GM21423 (cell line): Measurements from ENCODE around the gene SVEP1.
"Not testable (repeated sequence)": the region's sequence is repeated elsewhere in the genome, so short reads cannot be mapped to it uniquely, and the experiment has no call there.

ENCODE experiments used
- ATAC-seq: cut with Tn5 transposase; IDR thresholded peaks from one replicate; pipeline ENCODE4 v1.9.1; 2021; ENCODE audit warnings: mild to moderate bottlenecking, moderate library complexity; ENCODE audit not compliant: unreplicated experiment

Gene SVEP1

GRCh38 chr9:110579862-110580219, 300 bp upstream of the SVEP1 start:
- no peak for ATAC-seq

DNA sequence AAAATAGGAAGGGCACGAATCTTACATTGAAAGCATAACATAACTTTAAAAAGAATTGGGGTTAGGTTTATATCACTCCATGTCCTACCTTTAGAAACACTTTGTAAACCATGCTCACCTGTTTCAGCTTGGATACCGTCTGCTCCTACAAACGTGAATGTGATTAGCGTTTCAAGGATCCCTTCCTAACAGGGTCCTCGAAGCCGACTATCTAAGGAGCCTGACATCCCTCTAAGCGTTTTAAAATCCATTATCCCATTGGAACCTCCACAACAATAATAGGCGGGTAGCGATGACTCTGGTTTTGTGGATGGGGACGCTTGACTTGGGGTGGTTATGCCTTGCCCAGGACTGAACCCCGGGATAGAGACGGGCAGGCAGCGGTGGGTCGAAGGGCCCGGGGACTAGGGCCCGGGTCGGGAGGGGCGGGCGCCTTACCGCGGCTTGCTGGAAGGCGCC, 937 bp downstream of the SVEP1 start:
- ATAC-seq, result no peak

GRCh38 chr9:110575945-110576344, 3.6 kb downstream of the SVEP1 start:
- ATAC-seq, result no peak

DNA sequence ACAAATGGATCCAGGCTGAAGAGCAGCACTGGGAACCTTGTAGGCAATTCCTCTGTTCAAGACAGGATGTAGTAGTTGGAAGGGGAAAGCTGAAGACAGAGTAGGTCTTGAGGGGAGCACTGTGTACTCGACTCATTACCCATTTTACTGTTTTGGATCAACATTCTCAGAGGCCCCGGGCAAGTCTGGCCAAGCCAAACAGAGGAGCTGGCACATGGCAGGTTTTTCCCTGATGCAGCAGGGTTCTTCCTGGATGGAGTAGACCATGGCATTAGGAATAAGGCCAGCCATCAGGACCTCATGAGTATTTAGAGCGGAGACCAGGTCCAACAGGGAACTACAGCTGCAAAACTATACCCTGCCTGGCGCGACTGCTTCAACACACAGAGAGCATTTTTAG, 4.4 kb downstream of the SVEP1 start:
- ATAC-seq, result no peak

DNA sequence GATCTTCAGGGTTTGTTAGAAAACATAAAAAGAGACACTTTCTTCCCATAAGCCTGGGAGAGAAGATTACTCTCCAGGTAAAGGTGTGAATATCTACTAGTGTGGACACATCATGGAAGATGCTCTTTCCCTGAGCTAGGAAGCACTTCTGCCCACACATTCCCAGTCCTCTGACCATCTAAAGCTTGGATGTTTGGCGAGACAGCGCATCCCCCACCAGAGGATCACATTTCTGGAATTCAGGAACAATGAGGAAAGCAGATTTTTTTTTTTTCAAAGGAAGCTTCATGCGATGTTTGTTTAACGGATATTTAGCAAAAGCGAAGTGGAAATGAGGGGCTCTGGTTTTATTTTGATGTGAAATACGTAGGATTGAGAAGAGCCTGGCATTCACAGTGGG, 6.2 kb downstream of the SVEP1 start:
- ATAC-seq, result no peak

DNA sequence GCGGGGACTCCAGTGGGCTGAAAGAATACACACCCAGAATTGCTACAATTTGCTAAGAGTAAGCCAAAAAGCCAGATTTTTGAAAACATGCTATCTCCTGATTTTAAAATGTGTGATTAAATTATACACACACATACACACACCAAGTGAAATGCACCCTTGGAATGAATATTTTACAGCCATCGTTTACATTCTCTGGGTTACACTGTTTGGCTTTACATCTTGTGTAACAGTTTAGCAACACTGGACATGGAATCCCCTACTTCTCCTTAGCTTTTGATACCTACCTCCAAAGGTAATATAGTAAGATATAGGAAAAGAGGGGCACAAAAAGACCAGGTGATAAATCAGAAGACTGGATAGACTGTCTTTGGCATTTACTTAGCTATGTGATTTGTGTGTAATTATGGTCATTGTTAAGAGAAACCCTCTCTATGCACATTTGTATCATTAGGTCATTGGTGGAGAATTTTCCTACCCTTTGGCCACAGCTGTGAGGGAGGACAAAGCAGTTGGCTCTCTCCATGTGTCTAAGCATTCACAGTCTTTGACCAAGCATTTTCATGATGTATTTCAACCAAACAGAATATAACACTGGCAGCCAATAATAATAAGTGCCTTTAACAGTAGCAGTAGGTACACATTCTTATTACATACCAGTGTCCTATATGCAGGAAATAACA, 7.6 kb downstream of the SVEP1 start:
- ATAC-seq, result no peak

DNA sequence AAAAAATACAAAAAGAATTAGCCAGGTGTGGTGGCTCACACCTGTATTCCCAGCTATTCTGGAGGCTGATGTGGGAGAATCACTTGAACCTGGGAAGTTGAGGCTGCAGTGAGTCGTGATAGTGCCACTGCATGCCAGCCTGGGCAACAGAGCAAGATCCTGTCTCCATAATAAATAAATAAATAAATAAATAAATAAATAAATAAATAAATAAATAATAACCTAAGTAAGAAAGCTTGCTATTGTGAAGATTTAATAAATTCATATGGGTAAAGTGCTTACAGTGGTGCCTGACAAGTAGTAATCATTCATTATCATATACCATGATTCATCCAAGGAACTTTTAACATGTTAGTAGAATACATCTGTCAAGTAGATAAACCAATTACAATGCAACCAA, 13.4 kb downstream of the SVEP1 start:
- ATAC-seq, result no peak

DNA sequence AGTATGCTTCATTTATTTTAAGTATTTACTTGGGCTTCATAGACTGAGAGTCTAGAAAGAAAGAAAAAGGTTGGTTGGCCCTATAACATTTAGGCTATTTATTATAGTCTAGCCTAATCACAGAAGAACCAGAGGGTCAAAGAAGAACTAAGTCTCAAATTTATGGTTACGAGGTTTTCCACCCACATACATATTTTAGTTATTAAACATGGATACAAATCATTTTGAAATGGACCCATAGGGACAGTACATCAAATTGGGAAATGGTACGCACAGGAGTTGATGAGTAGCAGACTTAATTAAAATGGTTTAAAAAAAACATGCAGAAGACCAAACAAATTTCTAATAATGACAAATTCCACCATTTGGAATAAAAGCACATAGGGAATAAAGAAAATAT, 17.7 kb downstream of the SVEP1 start:
- no peak for ATAC-seq

GRCh38 chr9:110559869-110560268, 19.7 kb downstream of the SVEP1 start:
- ATAC-seq, result no peak

- ATAC-seq, result no peak
Observed at GRCh38 chr9:110555551-110556331, 23.8 kb downstream of the SVEP1 start.

- no peak for ATAC-seq
Observed at GRCh38 chr9:110546411-110546871, 33.1 kb downstream of the SVEP1 start.

DNA sequence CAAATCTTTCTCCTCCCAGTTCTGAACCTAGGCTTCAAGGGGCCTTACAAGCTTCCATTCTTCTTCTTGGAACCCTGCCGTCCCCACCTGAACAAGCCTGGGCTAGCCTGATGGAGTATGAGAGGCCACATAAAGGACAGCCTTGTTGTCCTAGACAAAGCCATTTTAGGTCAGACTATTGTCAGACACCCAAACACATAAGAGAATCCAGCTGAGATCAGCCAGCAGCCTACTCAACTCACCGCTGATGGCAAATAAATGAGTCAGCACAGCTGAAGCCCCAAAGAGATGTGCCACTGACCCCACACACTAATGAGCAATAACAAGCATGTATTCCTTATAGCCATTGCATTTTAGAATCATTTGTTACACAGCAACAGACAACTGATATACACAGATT, 33.8 kb downstream of the SVEP1 start:
- no peak for ATAC-seq

GRCh38 chr9:110543631-110544051, 35.9 kb downstream of the SVEP1 start:
- no peak for ATAC-seq

DNA sequence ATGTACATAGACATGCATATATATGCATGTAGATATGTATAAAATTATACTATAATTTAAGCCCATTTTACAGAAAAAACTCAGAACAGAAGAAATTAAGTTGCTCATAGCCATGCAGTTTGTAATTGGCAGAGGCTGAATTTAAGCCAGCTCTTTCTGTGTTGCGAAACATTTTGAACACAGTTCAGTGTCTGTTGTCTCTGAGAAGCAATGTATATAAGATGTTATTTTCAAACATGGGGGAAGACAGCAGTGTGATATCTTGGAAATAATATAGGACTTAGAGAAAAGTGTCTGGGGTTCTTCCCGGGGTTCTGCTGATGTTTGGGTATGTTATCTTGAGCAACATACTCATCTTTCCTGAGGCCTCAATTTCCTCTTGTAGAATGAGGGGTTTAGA, 37.6 kb downstream of the SVEP1 start:
- no peak for ATAC-seq

- ATAC-seq, result no peak
Observed at GRCh38 chr9:110538647-110539041, 40.9 kb downstream of the SVEP1 start.

DNA sequence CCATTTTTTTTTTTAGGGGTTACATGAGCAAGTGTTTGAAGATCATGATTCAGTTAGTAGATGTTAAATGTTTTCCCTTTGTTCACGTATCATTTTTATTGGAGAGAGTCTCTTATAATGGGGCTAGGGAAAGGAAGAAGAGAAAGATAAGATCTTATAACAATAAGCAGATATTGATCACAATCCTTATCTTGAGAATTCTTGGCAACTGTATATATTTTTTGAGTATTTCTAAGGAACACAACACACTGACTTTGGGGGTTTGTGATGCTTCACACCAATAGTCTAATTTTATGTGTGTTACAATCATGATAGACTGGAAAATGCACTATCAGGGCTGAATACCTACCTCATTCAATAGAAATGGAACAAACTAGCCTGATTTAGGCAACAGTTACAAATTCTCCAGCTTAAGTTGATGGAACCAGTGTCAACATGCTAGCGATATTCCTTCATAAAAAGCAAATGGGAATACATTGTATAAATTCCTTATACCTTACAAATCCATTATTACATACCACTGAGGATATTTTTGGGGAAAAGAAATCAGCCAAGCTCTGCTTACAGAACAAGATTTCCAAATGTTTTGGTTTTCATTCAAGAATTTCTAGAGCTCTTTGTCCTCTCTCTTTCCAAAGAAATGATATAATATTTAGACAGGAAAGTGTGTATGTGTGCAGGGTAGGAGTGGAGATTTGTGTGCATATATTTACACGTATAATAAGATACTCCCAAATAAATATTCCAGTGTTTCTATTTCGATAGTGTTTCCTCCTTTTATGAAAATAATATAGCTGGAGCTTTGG, 41.5 kb downstream of the SVEP1 start:
- no peak for ATAC-seq

DNA sequence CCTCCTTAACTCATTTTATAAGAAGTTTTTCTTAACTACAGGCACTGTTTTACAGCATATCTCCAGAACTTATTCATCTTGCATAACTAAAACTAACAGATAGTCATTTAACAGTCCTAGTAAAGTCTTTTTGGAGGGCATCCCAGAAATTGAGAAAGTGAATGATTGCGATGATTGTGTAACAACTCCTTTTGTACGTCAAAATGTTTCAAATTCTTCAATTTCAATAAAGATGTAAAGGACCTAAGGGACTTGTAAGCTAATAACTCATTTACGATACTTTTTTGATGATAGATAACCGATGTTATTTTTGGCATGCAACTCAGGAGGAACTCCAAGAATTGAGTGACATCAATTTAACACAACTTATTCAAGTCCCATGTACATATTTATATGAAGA, 42.7 kb downstream of the SVEP1 start:
- no peak for ATAC-seq

- ATAC-seq, result not testable (repeated sequence)
Observed at GRCh38 chr9:110534162-110534561, 45.4 kb downstream of the SVEP1 start.

- ATAC-seq, result no peak
Observed at GRCh38 chr9:110532908-110533665, 46.5 kb downstream of the SVEP1 start.

GRCh38 chr9:110531776-110532175, 47.8 kb downstream of the SVEP1 start:
- no peak for ATAC-seq

- ATAC-seq, result not testable (repeated sequence)
Observed at GRCh38 chr9:110531241-110531640, 48.3 kb downstream of the SVEP1 start.
